ENCODE data around the gene GNG12.

GNG12 gene

GRCh38 chr1:67816095-67816475 lies 17.2 kb downstream of the GNG12 start:
- no peak for TF ChIP-seq CTCF (IDR thresholded peaks at IDR 0.05; ENCODE audit: low read depth, low read length)
- H3K4me3 ChIP-seq (ENCODE audit: low read depth, low read length): no peak overlapping the region

- TF ChIP-seq CTCF (IDR thresholded peaks at IDR 0.05; ENCODE audit: low read depth, low read length): no peak
- H3K4me3 ChIP-seq (ENCODE audit: low read depth, low read length): no peak overlapping the region
These were observed 17.8 kb downstream of the GNG12 start for GRCh38 chr1:67815303-67816094.

GRCh38 chr1:67814121-67814772 lies 19.0 kb downstream of the GNG12 start:
- H3K4me3 ChIP-seq (ENCODE audit: low read depth, low read length): no peak overlapping the region
- no peak for TF ChIP-seq CTCF (IDR thresholded peaks at IDR 0.05; ENCODE audit: low read depth, low read length)

GRCh38 chr1:67812226-67812625 lies 21.0 kb downstream of the GNG12 start:
- H3K4me3 ChIP-seq (ENCODE audit: low read depth, low read length): no peak overlapping the region
- no peak for TF ChIP-seq CTCF (IDR thresholded peaks at IDR 0.05; ENCODE audit: low read depth, low read length)

- no peak overlapping the region for H3K4me3 ChIP-seq (ENCODE audit: low read depth, low read length)
- TF ChIP-seq CTCF (IDR thresholded peaks at IDR 0.05; ENCODE audit: low read depth, low read length): no peak
These were observed 21.5 kb downstream of the GNG12 start for GRCh38 chr1:67811781-67812180.

- H3K4me3 ChIP-seq (ENCODE audit: low read depth, low read length): no peak overlapping the region
- TF ChIP-seq CTCF (IDR thresholded peaks at IDR 0.05; ENCODE audit: low read depth, low read length): no peak
These were observed 23.4 kb downstream of the GNG12 start for GRCh38 chr1:67809887-67810286.

- H3K4me3 ChIP-seq (ENCODE audit: low read depth, low read length): no peak overlapping the region
- TF ChIP-seq CTCF (IDR thresholded peaks at IDR 0.05; ENCODE audit: low read depth, low read length): no peak
These were observed 26.0 kb downstream of the GNG12 start for GRCh38 chr1:67807282-67807681.
